Endothelial cell of umbilical vein (primary cell): ENCODE data around the gene EPS15.

Experiments used
- GATA2 ChIP-seq: IDR thresholded peaks from 2 replicates; pipeline ENCODE4 v1.7.0; 2011; ENCODE audit warnings: low read depth, mild to moderate bottlenecking, moderate library complexity, mixed read lengths, low read length; ENCODE audit not compliant: insufficient read length, insufficient read depth
- POLR2A ChIP-seq: IDR thresholded peaks from 2 replicates; pipeline ENCODE4 v1.6.1; 2012; ENCODE audit warnings: low read depth, mild to moderate bottlenecking, control low read depth, low read length
- POLR2AphosphoS5 ChIP-seq: IDR thresholded peaks from 2 replicates; pipeline ENCODE4 v1.6.1; 2012; ENCODE audit warnings: low read depth, mild to moderate bottlenecking, control low read depth, low read length, moderate library complexity; ENCODE audit not compliant: insufficient read depth
- TF ChIP-seq, protein P1 (sequence below), 2 donors: IDR thresholded peaks; 1 replicate in 1 of 2; 2 replicates in 1 of 2; pipeline ENCODE4 v1.5.1; 2011; ENCODE audit warnings: low read length in 2 of 2, mild to moderate bottlenecking in 2 of 2, moderate library complexity in 2 of 2, control low read depth in 1 of 2, inconsistent platforms in 1 of 2, low read depth in 1 of 2; ENCODE audit not compliant: insufficient read depth in 1 of 2; ENCODE audit errors: extremely low read depth in 1 of 2

- TF ChIP-seq GATA2 (no peak), POLR2AphosphoS5 (no peak), POLR2A (no peak)
- TF ChIP-seq, protein P1, sequence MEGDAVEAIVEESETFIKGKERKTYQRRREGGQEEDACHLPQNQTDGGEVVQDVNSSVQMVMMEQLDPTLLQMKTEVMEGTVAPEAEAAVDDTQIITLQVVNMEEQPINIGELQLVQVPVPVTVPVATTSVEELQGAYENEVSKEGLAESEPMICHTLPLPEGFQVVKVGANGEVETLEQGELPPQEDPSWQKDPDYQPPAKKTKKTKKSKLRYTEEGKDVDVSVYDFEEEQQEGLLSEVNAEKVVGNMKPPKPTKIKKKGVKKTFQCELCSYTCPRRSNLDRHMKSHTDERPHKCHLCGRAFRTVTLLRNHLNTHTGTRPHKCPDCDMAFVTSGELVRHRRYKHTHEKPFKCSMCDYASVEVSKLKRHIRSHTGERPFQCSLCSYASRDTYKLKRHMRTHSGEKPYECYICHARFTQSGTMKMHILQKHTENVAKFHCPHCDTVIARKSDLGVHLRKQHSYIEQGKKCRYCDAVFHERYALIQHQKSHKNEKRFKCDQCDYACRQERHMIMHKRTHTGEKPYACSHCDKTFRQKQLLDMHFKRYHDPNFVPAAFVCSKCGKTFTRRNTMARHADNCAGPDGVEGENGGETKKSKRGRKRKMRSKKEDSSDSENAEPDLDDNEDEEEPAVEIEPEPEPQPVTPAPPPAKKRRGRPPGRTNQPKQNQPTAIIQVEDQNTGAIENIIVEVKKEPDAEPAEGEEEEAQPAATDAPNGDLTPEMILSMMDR (IDR thresholded peaks at IDR 0.05; ENCODE audit: extremely low read depth in 1 of 2, insufficient read depth in 1 of 2, low read depth in 1 of 2, low read length in 2 of 2), result no peak
Observed at GRCh38 chr1:51344602-51345299, 174.3 kb downstream of the EPS15 start.
